Tibial nerve (tissue), 4 donors: ENCODE data around the gene MAP2K1. TPM values are rescaled to one million over a fixed set of nuclear protein-coding genes. Genes with fewer than 3 reads are reported as not detected.

Experiments used
- DNase-seq, 2 donors: peaks; one replicate each; pipeline ENCODE4 v3.0.0-alpha.2; 2019; ENCODE audit warnings: low spot score in 2 of 2
- H3K27ac ChIP-seq, 4 donors: fragments of 200-600 bp; sonication (generic) in 3 of 4; one replicate each; pipeline ENCODE4 v1.5.1; 2017 to 2019; ENCODE audit warnings: mild to moderate bottlenecking in 1 of 4
- H3K27me3 ChIP-seq, 2 donors: fragments of 200-600 bp; sonication (generic) in 1 of 2; one replicate each; pipeline versions ENCODE4 v1.5.1 to v1.6.0; 2017 to 2019
- H3K36me3 ChIP-seq, 3 donors: fragments of 200-600 bp; sonication (generic); one replicate each; pipeline ENCODE4 v1.5.1; 2018 to 2019
- H3K4me1 ChIP-seq, 4 donors: fragments of 200-600 bp; sonication (generic) in 3 of 4; one replicate each; pipeline ENCODE4 v1.5.1; 2017 to 2019
- H3K4me3 ChIP-seq, 4 donors: fragments of 200-600 bp; sonication (generic) in 3 of 4; one replicate each; pipeline ENCODE4 v1.5.1; 2017 to 2019; ENCODE audit warnings: mild to moderate bottlenecking in 1 of 4, moderate library complexity in 1 of 4
- H3K9me3 ChIP-seq, 4 donors: fragments of 200-600 bp; sonication (generic) in 3 of 4; one replicate each; pipeline ENCODE4 v1.5.1; 2017 to 2019
- EP300 ChIP-seq, 2 donors: sonication (generic); formaldehyde crosslinking; IDR thresholded peaks; one replicate each; pipeline ENCODE4 v1.6.1; 2017; ENCODE audit warnings: antibody characterized with exemption in 2 of 2, mild to moderate bottlenecking in 1 of 2
- POLR2A ChIP-seq, 2 donors: fragments of 450-650 bp; IDR thresholded peaks; one replicate each; pipeline ENCODE4 v1.6.1; 2017; ENCODE audit warnings: antibody characterized with exemption in 2 of 2, mild to moderate bottlenecking in 2 of 2, moderate library complexity in 2 of 2
- WGBS, 2 donors: methylation state at CpG; one replicate each; pipeline ENCODE4 v1.1.5; 2018; 5-methylcytosine and 5-hydroxymethylcytosine counted together
- total RNA-seq, 4 donors: library from RNA; depleted of rRNA; stranded (reverse); fragments of >200 nt; gene quantifications; one replicate each; pipeline ENCODE4 v1.1.0, GENCODE V29; 2016
- TF ChIP-seq, protein P1 (sequence below), 5 experiments: fragments of 200-600 bp in 3 of 5; fragments of 450-650 bp in 2 of 5; sonication (generic) in 3 of 5; IDR thresholded peaks; one replicate each; pipeline ENCODE4 v1.5.1; 2016 to 2019; ENCODE audit warnings: antibody characterized with exemption in 5 of 5, mild to moderate bottlenecking in 3 of 5, moderate library complexity in 2 of 5

The MAP2K1 gene
- total RNA-seq, 4 donors from 2014 or later: 30.2 to 64.8 (median 41.4) TPM

GRCh38 chr15:66387163-66388042 is 691 bp downstream of the MAP2K1 start:
- no peaks in the 10 kb centered on the region for H3K9me3 ChIP-seq
- H3K36me3 ChIP-seq: no peaks in the 10 kb centered on the region
- TF ChIP-seq, protein P1, sequence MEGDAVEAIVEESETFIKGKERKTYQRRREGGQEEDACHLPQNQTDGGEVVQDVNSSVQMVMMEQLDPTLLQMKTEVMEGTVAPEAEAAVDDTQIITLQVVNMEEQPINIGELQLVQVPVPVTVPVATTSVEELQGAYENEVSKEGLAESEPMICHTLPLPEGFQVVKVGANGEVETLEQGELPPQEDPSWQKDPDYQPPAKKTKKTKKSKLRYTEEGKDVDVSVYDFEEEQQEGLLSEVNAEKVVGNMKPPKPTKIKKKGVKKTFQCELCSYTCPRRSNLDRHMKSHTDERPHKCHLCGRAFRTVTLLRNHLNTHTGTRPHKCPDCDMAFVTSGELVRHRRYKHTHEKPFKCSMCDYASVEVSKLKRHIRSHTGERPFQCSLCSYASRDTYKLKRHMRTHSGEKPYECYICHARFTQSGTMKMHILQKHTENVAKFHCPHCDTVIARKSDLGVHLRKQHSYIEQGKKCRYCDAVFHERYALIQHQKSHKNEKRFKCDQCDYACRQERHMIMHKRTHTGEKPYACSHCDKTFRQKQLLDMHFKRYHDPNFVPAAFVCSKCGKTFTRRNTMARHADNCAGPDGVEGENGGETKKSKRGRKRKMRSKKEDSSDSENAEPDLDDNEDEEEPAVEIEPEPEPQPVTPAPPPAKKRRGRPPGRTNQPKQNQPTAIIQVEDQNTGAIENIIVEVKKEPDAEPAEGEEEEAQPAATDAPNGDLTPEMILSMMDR (IDR thresholded peaks at IDR 0.05): peak in 2 of 5 experiments; percentile 6 to 10
- no peak for TF ChIP-seq POLR2A (IDR thresholded peaks at IDR 0.05)
- TF ChIP-seq EP300 (IDR thresholded peaks at IDR 0.05): no peak
- WGBS, 2 donors: 0 to 1% methylated on average over 21 to 43 of the region's 62 CpGs
- H3K27me3 ChIP-seq: no peaks in the 10 kb centered on the region
- DNase-seq: peak; percentile 19 to 37
- peak overlapping the region; percentile 77 to 93 (median 92) for H3K27ac ChIP-seq
- H3K4me1 ChIP-seq: peaks cover 0 to 47% (median 23%) of the 10 kb centered on the region in 4 donors
- H3K4me3 ChIP-seq: peak overlapping the region; percentile 80 to 96 (median 92)

GRCh38 chr15:66388043-66388363 is 1.3 kb downstream of the MAP2K1 start:
- 11 to 14% methylated on average over 3 of the region's 3 CpGs for WGBS, 2 donors
- DNase-seq: no peak
- peak overlapping the region; percentile 80 to 96 (median 92) for H3K4me3 ChIP-seq
- no peaks in the 10 kb centered on the region for H3K9me3 ChIP-seq
- peak overlapping the region in 2 of 4 donors; percentile 93 for H3K27ac ChIP-seq
- no peaks in the 10 kb centered on the region for H3K27me3 ChIP-seq
- H3K36me3 ChIP-seq: no peaks in the 10 kb centered on the region
- peaks cover 0 to 47% (median 23%) of the 10 kb centered on the region in 4 donors for H3K4me1 ChIP-seq
- no peak for TF ChIP-seq EP300 (IDR thresholded peaks at IDR 0.05)
- no peak for TF ChIP-seq POLR2A (IDR thresholded peaks at IDR 0.05)
- TF ChIP-seq, protein P1 (IDR thresholded peaks at IDR 0.05): no peak

GRCh38 chr15:66388576-66388975 is 1.9 kb downstream of the MAP2K1 start:
- Histone ChIP-seq H3K9me3 (no peaks in the 10 kb centered on the region), H3K27ac (no peak overlapping the region), H3K4me1 (peaks cover 0 to 47% (median 23%) of the 10 kb centered on the region in 4 donors), H3K4me3 (peak overlapping the region in 1 of 4 donors; percentile 80), H3K27me3 (no peaks in the 10 kb centered on the region), H3K36me3 (no peaks in the 10 kb centered on the region)
- TF ChIP-seq EP300 (IDR thresholded peaks at IDR 0.05): no peak
- no peak for TF ChIP-seq POLR2A (IDR thresholded peaks at IDR 0.05)
- TF ChIP-seq, protein P1 (IDR thresholded peaks at IDR 0.05): no peak
- 77 to 78% methylated on average over 5 of the region's 5 CpGs for WGBS, 2 donors
- no peak for DNase-seq

GRCh38 chr15:66389098-66389858 is 2.6 kb downstream of the MAP2K1 start:
- Histone ChIP-seq H3K27me3 (no peaks in the 10 kb centered on the region), H3K27ac (no peak overlapping the region), H3K9me3 (no peaks in the 10 kb centered on the region), H3K4me1 (peaks cover 0 to 47% (median 23%) of the 10 kb centered on the region in 4 donors), H3K36me3 (no peaks in the 10 kb centered on the region), H3K4me3 (no peak overlapping the region)
- WGBS, 2 donors: 90 to 93% methylated on average over 14 of the region's 14 CpGs
- TF ChIP-seq EP300 (IDR thresholded peaks at IDR 0.05): no peak
- TF ChIP-seq, protein P1 (IDR thresholded peaks at IDR 0.05): no peak
- DNase-seq: no peak
